ACHN (cell line): ENCODE data around the gene CALHM5.

Experiments
- DNase-seq: peaks from one replicate; pipeline ENCODE4 v3.0.0-alpha.2; 2015
- in situ Hi-C: cut with HindIII; loops from 2 replicates; pipeline ENCODE4 v1.10.0; 2017; ENCODE audit warnings: low sequenced_read_pairs, low pct_ligation_motif_present, low pct_unique_long_range_greater_than_20kb

Gene CALHM5

GRCh38 chr6:116564921-116565872, 53.8 kb downstream of the CALHM5 start:
- no peak for DNase-seq
- in situ Hi-C loops: no loop called here

GRCh38 chr6:116568111-116568510, 56.7 kb downstream of the CALHM5 start:
- in situ Hi-C loops: no loop called here
- no peak for DNase-seq

GRCh38 chr6:116568821-116569755, 57.6 kb downstream of the CALHM5 start:
- in situ Hi-C loops: no loop called here
- no peak for DNase-seq

GRCh38 chr6:116570856-116571682, 59.6 kb downstream of the CALHM5 start, which contains the start of gene RWDD1:
Gene RWDD1, plus strand, starts transcription at chr6:116571504. Its CDS starts 79 bp downstream, at chr6:116571583.
- DNase-seq: peak; percentile 97
- in situ Hi-C loops: no loop called here

GRCh38 chr6:116571683-116572000, 60.2 kb downstream of the CALHM5 start:
- DNase-seq: no peak
- in situ Hi-C loops: no loop called here

- in situ Hi-C loops: no loop called here
- peak; percentile 48 for DNase-seq
These were observed 60.7 kb downstream of the CALHM5 start for GRCh38 chr6:116572162-116572561.
